Body of pancreas (tissue), 4 donors: ENCODE data around the gene PVALB. TPM values are rescaled to one million over a fixed set of nuclear protein-coding genes. Genes with fewer than 3 reads are reported as not detected.

Experiments
- ATAC-seq: fragments of 150-250 bp; one replicate; pipeline ENCODE4 v1.9.1; 2016
- DNase-seq, 4 donors: peaks; one replicate each; pipeline ENCODE4 v3.0.0-alpha.2; 2019
- H3K27ac ChIP-seq, 4 donors: fragments of 200-600 bp; sonication (generic); 1 replicate in 3 of 4; 2 replicates in 1 of 4; pipeline versions ENCODE4 v1.5.1 to v1.6.1; 2016 to 2019; ENCODE audit warnings: mild to moderate bottlenecking in 1 of 4, mixed read lengths in 1 of 4, moderate library complexity in 1 of 4
- H3K27me3 ChIP-seq, 2 donors: fragments of 200-600 bp; sonication (generic); one replicate each; pipeline ENCODE4 v1.6.0; 2016; ENCODE audit warnings: mild to moderate bottlenecking in 1 of 2
- H3K36me3 ChIP-seq, 2 donors: fragments of 200-600 bp; sonication (generic); replicated peaks in 1 of 2; 2 replicates each; pipeline ENCODE4 v1.5.1; 2016; ENCODE audit warnings: low read depth in 2 of 2; ENCODE audit not compliant: insufficient read depth in 1 of 2
- H3K4me1 ChIP-seq: fragments of 200-600 bp; sonication (generic); one replicate; pipeline ENCODE4 v1.6.0; 2016
- H3K4me3 ChIP-seq, 2 donors: fragments of 200-600 bp; sonication (generic); 1 replicate in 1 of 2; 2 replicates in 1 of 2; pipeline ENCODE4 v1.5.1; 2016 to 2019
- H3K9me3 ChIP-seq, 3 donors: fragments of 200-600 bp; sonication (generic); 1 replicate in 2 of 3; 2 replicates in 1 of 3; pipeline ENCODE4 v1.5.1; 2016
- POLR2A ChIP-seq, 3 donors: fragments of 450-650 bp; IDR thresholded peaks; one replicate each; pipeline ENCODE4 v1.6.1; 2016; ENCODE audit warnings: antibody characterized with exemption in 3 of 3, mild to moderate bottlenecking in 2 of 3
- WGBS, 2 donors: methylation state at CpG; one replicate each; pipeline ENCODE4 v1.1.5; 2017; 5-methylcytosine and 5-hydroxymethylcytosine counted together
- intact Hi-C: fragments of 100-400 bp; cut with DNase I; formaldehyde crosslinking; loops from one replicate; pipeline ENCODE4 v1.15.1; 2023
- total RNA-seq, 2 donors: library from RNA; depleted of rRNA; stranded (reverse); fragments of >200 nt; gene quantifications; one replicate each; pipeline ENCODE4 v1.1.0, GENCODE V29; 2016
- TF ChIP-seq, protein P1 (sequence below), 7 experiments: fragments of 450-650 bp in 4 of 7; fragments of 200-600 bp in 3 of 7; sonication (generic) in 3 of 7; IDR thresholded peaks; one replicate each; pipeline ENCODE4 v1.5.1; 2016 to 2019; ENCODE audit warnings: antibody characterized with exemption in 7 of 7

Gene PVALB
- total RNA-seq, 2 donors from 2014 or later = not detected

GRCh38 chr22:36765131-36765942 lies 51.5 kb downstream of the PVALB start:
- DNase-seq (no peak), ATAC-seq (no peak)
- no peaks in the 10 kb centered on the region for H3K9me3 ChIP-seq
- WGBS, 2 donors = 89 to 97% methylated on average over 16 to 17 of the region's 17 CpGs
- H3K27me3 ChIP-seq = no peaks in the 10 kb centered on the region
- TF ChIP-seq, protein P1, sequence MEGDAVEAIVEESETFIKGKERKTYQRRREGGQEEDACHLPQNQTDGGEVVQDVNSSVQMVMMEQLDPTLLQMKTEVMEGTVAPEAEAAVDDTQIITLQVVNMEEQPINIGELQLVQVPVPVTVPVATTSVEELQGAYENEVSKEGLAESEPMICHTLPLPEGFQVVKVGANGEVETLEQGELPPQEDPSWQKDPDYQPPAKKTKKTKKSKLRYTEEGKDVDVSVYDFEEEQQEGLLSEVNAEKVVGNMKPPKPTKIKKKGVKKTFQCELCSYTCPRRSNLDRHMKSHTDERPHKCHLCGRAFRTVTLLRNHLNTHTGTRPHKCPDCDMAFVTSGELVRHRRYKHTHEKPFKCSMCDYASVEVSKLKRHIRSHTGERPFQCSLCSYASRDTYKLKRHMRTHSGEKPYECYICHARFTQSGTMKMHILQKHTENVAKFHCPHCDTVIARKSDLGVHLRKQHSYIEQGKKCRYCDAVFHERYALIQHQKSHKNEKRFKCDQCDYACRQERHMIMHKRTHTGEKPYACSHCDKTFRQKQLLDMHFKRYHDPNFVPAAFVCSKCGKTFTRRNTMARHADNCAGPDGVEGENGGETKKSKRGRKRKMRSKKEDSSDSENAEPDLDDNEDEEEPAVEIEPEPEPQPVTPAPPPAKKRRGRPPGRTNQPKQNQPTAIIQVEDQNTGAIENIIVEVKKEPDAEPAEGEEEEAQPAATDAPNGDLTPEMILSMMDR (IDR thresholded peaks at IDR 0.05) = no peak
- no peak for TF ChIP-seq POLR2A (IDR thresholded peaks at IDR 0.05)
- peaks cover 9% of the 10 kb centered on the region for H3K4me1 ChIP-seq
- intact Hi-C loops = no loop called here
- no peak overlapping the region for H3K27ac ChIP-seq
- H3K36me3 ChIP-seq = no peaks in the 10 kb centered on the region
- H3K4me3 ChIP-seq = no peak overlapping the region

DNA sequence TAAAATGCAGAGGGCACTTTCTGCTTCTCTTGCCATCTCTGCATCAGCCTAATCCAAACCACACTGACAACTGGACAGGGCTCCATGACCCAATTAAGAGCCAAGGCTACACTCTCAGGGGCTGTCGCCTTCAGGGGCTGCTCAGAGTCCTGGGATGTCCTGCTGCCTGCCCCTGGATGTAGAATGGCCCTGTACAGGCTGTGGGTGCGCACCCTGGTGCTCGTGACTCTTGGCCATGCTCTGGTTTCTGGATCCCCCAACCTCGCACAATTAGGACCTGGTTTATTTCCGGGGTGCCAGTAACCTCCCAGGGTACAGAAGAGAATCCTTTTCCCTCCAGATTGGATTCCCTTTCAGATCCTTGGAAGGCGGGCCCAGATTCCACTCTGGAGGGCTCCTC lies 52.2 kb downstream of the PVALB start:
- TF ChIP-seq, protein P1 (IDR thresholded peaks at IDR 0.05) = no peak
- no peak for TF ChIP-seq POLR2A (IDR thresholded peaks at IDR 0.05)
- ATAC-seq (no peak), DNase-seq (no peak)
- Histone ChIP-seq H3K27me3 (no peaks in the 10 kb centered on the region), H3K9me3 (no peaks in the 10 kb centered on the region), H3K36me3 (no peaks in the 10 kb centered on the region), H3K4me3 (no peak overlapping the region), H3K27ac (no peak overlapping the region), H3K4me1 (peaks cover 9% of the 10 kb centered on the region)
- intact Hi-C loops = no loop called here
- WGBS, 2 donors = 84 to 95% methylated on average over 4 to 6 of the region's 6 CpGs

- H3K4me3 ChIP-seq = no peak overlapping the region
- intact Hi-C loops = no loop called here
- DNase-seq (no peak), ATAC-seq (no peak)
- no peaks in the 10 kb centered on the region for H3K36me3 ChIP-seq
- 94 to 95% methylated on average over 9 of the region's 9 CpGs for WGBS, 2 donors
- peaks cover 9% of the 10 kb centered on the region for H3K4me1 ChIP-seq
- TF ChIP-seq, protein P1 (IDR thresholded peaks at IDR 0.05) = no peak
- TF ChIP-seq POLR2A (IDR thresholded peaks at IDR 0.05) = no peak
- H3K27ac ChIP-seq = no peak overlapping the region
- no peaks in the 10 kb centered on the region for H3K9me3 ChIP-seq
- no peaks in the 10 kb centered on the region for H3K27me3 ChIP-seq
Measured at GRCh38 chr22:36764060-36764459, 52.8 kb downstream of the PVALB start.

DNA sequence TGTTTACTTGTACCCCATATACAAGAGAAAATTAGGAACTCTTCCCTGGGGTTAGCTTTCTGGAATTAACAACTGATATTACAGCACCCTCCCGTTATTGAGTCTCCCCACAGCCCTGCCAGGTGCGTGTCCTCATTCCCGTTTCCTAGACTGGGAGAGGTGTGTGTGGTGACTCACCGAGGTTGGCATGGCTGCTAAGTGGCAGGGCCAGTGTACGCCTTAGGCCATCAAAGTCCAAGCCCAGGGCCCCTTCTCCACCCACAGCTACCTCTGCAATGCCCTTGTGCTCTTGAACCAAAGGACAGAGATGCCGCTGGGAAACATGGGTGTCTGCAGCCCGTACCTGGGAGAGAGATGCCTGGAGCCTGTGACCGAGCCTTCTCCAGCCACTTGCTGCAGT lies 53.3 kb downstream of the PVALB start:
- peak in 1 of 4 donors; percentile 27 for DNase-seq
- no peaks in the 10 kb centered on the region for H3K27me3 ChIP-seq
- no peak for TF ChIP-seq POLR2A (IDR thresholded peaks at IDR 0.05)
- TF ChIP-seq, protein P1 (IDR thresholded peaks at IDR 0.05) = no peak
- H3K4me1 ChIP-seq = peaks cover 9% of the 10 kb centered on the region
- intact Hi-C loops = no loop called here
- H3K4me3 ChIP-seq = no peak overlapping the region
- ATAC-seq = no peak
- no peak overlapping the region for H3K27ac ChIP-seq
- H3K36me3 ChIP-seq = no peaks in the 10 kb centered on the region
- 93 to 94% methylated on average over 8 of the region's 8 CpGs for WGBS, 2 donors
- H3K9me3 ChIP-seq = no peaks in the 10 kb centered on the region
